CD4-positive, CD25-positive, alpha-beta regulatory T cell (primary cell): ENCODE measurements around the gene GPX3. TPM values are rescaled to one million over a fixed set of nuclear protein-coding genes. Genes with fewer than 3 reads are reported as not detected.

Experiments used
- ATAC-seq, 2 donors: fragments of 150-1000 bp; cut with Tn5 transposase; one replicate each; pipeline ENCODE4 v1.10.0; 2021; ENCODE audit warnings: low read depth in 2 of 2, moderate number of reproducible peaks in 2 of 2, moderate library complexity in 1 of 2
- DNase-seq, 3 donors: peaks; one replicate each; pipeline versions ENCODE4 v3.0.0 to v3.0.0-alpha.2; 2012 to 2022; ENCODE audit warnings: mixed read lengths in 1 of 3
- H3K27ac ChIP-seq: one replicate; pipeline ENCODE4 v1.7.0; 2013; ENCODE audit warnings: mild to moderate bottlenecking, low read length; ENCODE audit not compliant: insufficient read depth, poor library complexity, severe bottlenecking
- H3K27me3 ChIP-seq: one replicate; pipeline ENCODE4 v1.7.0; 2013; ENCODE audit warnings: low read length; ENCODE audit not compliant: control insufficient read depth, insufficient read depth
- H3K36me3 ChIP-seq: one replicate; pipeline ENCODE4 v1.7.0; 2013; ENCODE audit warnings: mild to moderate bottlenecking, low read length, moderate library complexity; ENCODE audit not compliant: control insufficient read depth, insufficient read depth
- H3K4me1 ChIP-seq: 2 replicates; pipeline ENCODE4 v1.7.0; 2013; ENCODE audit warnings: mild to moderate bottlenecking, low read length; ENCODE audit not compliant: insufficient read depth, control insufficient read depth, poor library complexity, severe bottlenecking
- H3K4me3 ChIP-seq: one replicate; pipeline ENCODE4 v1.7.0; 2013; ENCODE audit warnings: low read depth, mild to moderate bottlenecking, low read length, moderate library complexity
- H3K9me3 ChIP-seq, 2 experiments: 1 replicate in 1 of 2; 2 replicates in 1 of 2; pipeline ENCODE4 v1.7.0; 2013; ENCODE audit warnings: low read length in 2 of 2, mild to moderate bottlenecking in 1 of 2, moderate library complexity in 1 of 2; ENCODE audit not compliant: control insufficient read depth in 2 of 2
- H3K27ac Mint-ChIP-seq, 3 donors: one replicate each; pipeline ENCODE4 v1.8.0; 2020 to 2022; ENCODE audit warnings: mild to moderate bottlenecking in 3 of 3, mixed read lengths in 3 of 3, moderate library complexity in 2 of 3
- H3K27me3 Mint-ChIP-seq: one replicate; pipeline ENCODE4 v1.8.0; 2022; ENCODE audit warnings: mild to moderate bottlenecking, mixed read lengths
- H3K36me3 Mint-ChIP-seq: one replicate; pipeline ENCODE4 v1.8.0; 2020; ENCODE audit warnings: mixed read lengths
- H3K4me1 Mint-ChIP-seq, 4 donors: one replicate each; pipeline ENCODE4 v1.8.0; 2020 to 2022; ENCODE audit warnings: mixed read lengths in 4 of 4, mild to moderate bottlenecking in 1 of 4
- H3K4me3 Mint-ChIP-seq, 4 donors: one replicate each; pipeline ENCODE4 v1.8.0; 2020 to 2022; ENCODE audit warnings: mild to moderate bottlenecking in 4 of 4, mixed read lengths in 4 of 4, moderate library complexity in 3 of 4
- H3K9me3 Mint-ChIP-seq, 7 donors: one replicate each; pipeline ENCODE4 v1.8.0; 2020 to 2022; ENCODE audit warnings: mixed read lengths in 7 of 7, mild to moderate bottlenecking in 3 of 7, moderate library complexity in 2 of 7
- polyA plus RNA-seq, 4 donors: library from polyadenylated mRNA; unstranded; fragments of 300-500 nt; fragmentation: Illumina TruSeq; gene quantifications; one replicate each; pipeline ENCODE4 v1.2.3, GENCODE V29; 2021
- total RNA-seq: library from RNA; stranded (reverse); gene quantifications from one replicate; pipeline ENCODE4 v1.2.3, GENCODE V29; 2022

The GPX3 gene
- total RNA-seq (1.2 TPM), polyA plus RNA-seq (1 to 10 TPM in 2 of 4 donors, under 1 TPM in 2; 0.52 to 1.3 (median 0.81) TPM)

- H3K27me3 Mint-ChIP-seq = peaks cover 17% of the 10 kb centered on the region
- peak in 2 of 3 donors; percentile 8 to 35 for DNase-seq
- peak within 1 kb of the TSS in 2 of 3 donors; percentile 22 to 69 for H3K27ac Mint-ChIP-seq
Measured at GRCh38 chr5:151020304-151021110, at the start of gene GPX3. TSS of gene GPX3 (plus strand) at chr5:151020591. CDS start at chr5:151020655, 64 bp downstream.

GRCh38 chr5:150978590-150978989 lies 41.8 kb upstream of the GPX3 start:
- H3K9me3 Mint-ChIP-seq = peaks cover 0 to 10% (median 4%) of the 10 kb centered on the region in 7 donors
- no peaks in the 10 kb centered on the region for H3K4me1 Mint-ChIP-seq
- no peak overlapping the region for H3K4me3 Mint-ChIP-seq
- no peak for DNase-seq
- peaks cover 9% of the 10 kb centered on the region for H3K27me3 Mint-ChIP-seq
- H3K27ac Mint-ChIP-seq = no peak overlapping the region
- Histone ChIP-seq H3K4me3 (no peak overlapping the region), H3K27me3 (peaks cover 1% of the 10 kb centered on the region), H3K27ac (no peak overlapping the region), H3K4me1 (no peaks in the 10 kb centered on the region), H3K9me3 (peaks cover 0 to 3% of the 10 kb centered on the region in 2 experiments), H3K36me3 (no peaks in the 10 kb centered on the region)
- no peaks in the 10 kb centered on the region for H3K36me3 Mint-ChIP-seq
- no peak for ATAC-seq

More at GRCh38 chr5:151020304-151021110, at the start of gene GPX3:
- Histone ChIP-seq H3K27ac (no peak within 1 kb of the TSS), H3K27me3 (no peaks in the 10 kb centered on the region), H3K9me3 (no peaks in the 10 kb centered on the region), H3K36me3 (no peaks in the 10 kb centered on the region), H3K4me1 (peaks cover 13% of the 10 kb centered on the region), H3K4me3 (no peak within 1 kb of the TSS)
- peak within 1 kb of the TSS; percentile 3 to 84 (median 60) for H3K4me3 Mint-ChIP-seq
- peak; percentile 29 to 30 for ATAC-seq
- H3K9me3 Mint-ChIP-seq = no peaks in the 10 kb centered on the region
- peaks cover 6 to 24% (median 17%) of the 10 kb centered on the region in 4 donors for H3K4me1 Mint-ChIP-seq
- H3K36me3 Mint-ChIP-seq = peaks cover 5% of the 10 kb centered on the region

- Histone ChIP-seq H3K36me3 (no peaks in the 10 kb centered on the region), H3K27ac (no peak overlapping the region), H3K27me3 (no peaks in the 10 kb centered on the region), H3K9me3 (no peaks in the 10 kb centered on the region), H3K4me1 (no peaks in the 10 kb centered on the region), H3K4me3 (no peak overlapping the region)
- Mint-ChIP-seq H3K27me3 (no peaks in the 10 kb centered on the region), H3K36me3 (peaks cover 8% of the 10 kb centered on the region), H3K9me3 (peaks cover 0 to 6% (median 1%) of the 10 kb centered on the region in 7 donors), H3K27ac (no peak overlapping the region), H3K4me1 (peaks cover 0 to 3% (median 0%) of the 10 kb centered on the region in 4 donors), H3K4me3 (no peak overlapping the region)
- DNase-seq (no peak), ATAC-seq (no peak)
Measured at GRCh38 chr5:150987746-150988145, 32.6 kb upstream of the GPX3 start.

GRCh38 chr5:150989695-150990094 lies 30.7 kb upstream of the GPX3 start:
- no peak overlapping the region for H3K27ac Mint-ChIP-seq
- Histone ChIP-seq H3K4me1 (no peaks in the 10 kb centered on the region), H3K36me3 (no peaks in the 10 kb centered on the region), H3K4me3 (no peak overlapping the region), H3K27ac (no peak overlapping the region), H3K9me3 (no peaks in the 10 kb centered on the region), H3K27me3 (no peaks in the 10 kb centered on the region)
- H3K27me3 Mint-ChIP-seq = no peaks in the 10 kb centered on the region
- DNase-seq = no peak
- H3K4me1 Mint-ChIP-seq = no peaks in the 10 kb centered on the region
- H3K9me3 Mint-ChIP-seq = peaks cover 0 to 6% (median 1%) of the 10 kb centered on the region in 7 donors
- H3K4me3 Mint-ChIP-seq = no peak overlapping the region
- H3K36me3 Mint-ChIP-seq = peaks cover 9% of the 10 kb centered on the region
- no peak for ATAC-seq

DNA sequence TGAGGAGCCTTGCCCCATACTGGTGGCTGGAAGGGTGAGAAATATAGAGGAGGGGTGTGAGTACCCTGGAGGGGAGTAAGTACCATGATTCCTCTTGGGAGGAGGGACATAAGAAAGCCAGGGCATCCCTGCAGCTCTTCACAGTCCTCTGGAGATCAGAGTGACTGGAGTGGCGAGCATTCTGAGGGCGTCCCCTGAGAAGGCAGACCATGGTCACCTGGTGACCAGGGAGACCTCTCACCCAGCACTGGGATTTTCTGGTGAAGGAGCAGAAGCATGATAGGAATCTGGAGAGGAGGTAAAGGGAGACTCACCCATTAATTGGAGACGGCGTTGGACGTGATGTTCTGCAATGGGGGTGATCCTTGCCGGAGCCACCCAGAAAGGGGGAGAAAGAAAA lies 27.7 kb upstream of the GPX3 start:
- H3K27ac Mint-ChIP-seq = no peak overlapping the region
- no peak for ATAC-seq
- no peaks in the 10 kb centered on the region for H3K27me3 Mint-ChIP-seq

GRCh38 chr5:150993422-150993821 lies 27.0 kb upstream of the GPX3 start:
- H3K4me3 Mint-ChIP-seq = no peak overlapping the region
- ATAC-seq = no peak
- Histone ChIP-seq H3K4me1 (no peaks in the 10 kb centered on the region), H3K4me3 (no peak overlapping the region), H3K9me3 (no peaks in the 10 kb centered on the region), H3K27ac (no peak overlapping the region), H3K27me3 (no peaks in the 10 kb centered on the region), H3K36me3 (no peaks in the 10 kb centered on the region)
- no peak for DNase-seq
- H3K36me3 Mint-ChIP-seq = peaks cover 13% of the 10 kb centered on the region
- H3K27me3 Mint-ChIP-seq = peaks cover under 1% of the 10 kb centered on the region
- peaks cover 0 to 6% (median 1%) of the 10 kb centered on the region in 7 donors for H3K9me3 Mint-ChIP-seq
- no peak overlapping the region for H3K27ac Mint-ChIP-seq
- H3K4me1 Mint-ChIP-seq = no peaks in the 10 kb centered on the region

More for the DNA sequence above, 27.7 kb upstream of the GPX3 start:
- Mint-ChIP-seq H3K4me1 (no peaks in the 10 kb centered on the region), H3K4me3 (no peak overlapping the region), H3K9me3 (peaks cover 0 to 6% (median 1%) of the 10 kb centered on the region in 7 donors), H3K36me3 (peaks cover 12% of the 10 kb centered on the region)
- H3K4me1 ChIP-seq = no peaks in the 10 kb centered on the region
- H3K9me3 ChIP-seq = no peaks in the 10 kb centered on the region
- no peak overlapping the region for H3K27ac ChIP-seq
- H3K36me3 ChIP-seq = no peaks in the 10 kb centered on the region
- no peak for DNase-seq
- H3K27me3 ChIP-seq = no peaks in the 10 kb centered on the region
- no peak overlapping the region for H3K4me3 ChIP-seq

- Histone ChIP-seq H3K27me3 (no peaks in the 10 kb centered on the region), H3K36me3 (no peaks in the 10 kb centered on the region), H3K27ac (no peak overlapping the region), H3K4me1 (no peaks in the 10 kb centered on the region), H3K9me3 (no peaks in the 10 kb centered on the region), H3K4me3 (no peak overlapping the region)
- no peak overlapping the region for H3K4me3 Mint-ChIP-seq
- DNase-seq = no peak
- peaks cover 13% of the 10 kb centered on the region for H3K36me3 Mint-ChIP-seq
- peaks cover 0 to 6% (median 1%) of the 10 kb centered on the region in 7 donors for H3K9me3 Mint-ChIP-seq
- H3K27me3 Mint-ChIP-seq = peaks cover 5% of the 10 kb centered on the region
- no peaks in the 10 kb centered on the region for H3K4me1 Mint-ChIP-seq
- no peak overlapping the region for H3K27ac Mint-ChIP-seq
- ATAC-seq = no peak
Measured at GRCh38 chr5:150993826-150994412, 26.5 kb upstream of the GPX3 start.
